IPS DF 6.9 (cell line): ENCODE measurements around the gene TTC28.
A peak's percentile ranks its signal among the peaks of the same experiment; 100 is the strongest.
"Not testable (repeated sequence)": the region's sequence is repeated elsewhere in the genome, so short reads cannot be mapped to it uniquely, and the experiment has no call there.

Source experiments
- DNase-seq: peaks from one replicate; pipeline ENCODE4 v3.0.0-alpha.2; 2013; ENCODE audit warnings: low read depth, low spot score
- H3K27ac ChIP-seq: one replicate; pipeline ENCODE4 v1.5.1; 2013; ENCODE audit warnings: low read length, control low read depth
- H3K27me3 ChIP-seq: 2 replicates; pipeline ENCODE4 v1.6.1; 2013; ENCODE audit warnings: mild to moderate bottlenecking, low read length; ENCODE audit not compliant: control insufficient read depth, insufficient read depth
- H3K36me3 ChIP-seq: 2 replicates; pipeline ENCODE4 v1.6.1; 2013; ENCODE audit warnings: low read length; ENCODE audit not compliant: control insufficient read depth, insufficient read depth
- H3K4me1 ChIP-seq: 2 replicates; pipeline ENCODE4 v1.6.1; 2013; ENCODE audit warnings: low read length; ENCODE audit not compliant: control insufficient read depth, insufficient read depth
- H3K4me3 ChIP-seq: 2 replicates; pipeline ENCODE4 v1.5.1; 2013; ENCODE audit warnings: mild to moderate bottlenecking, low read length
- H3K9me3 ChIP-seq: 2 replicates; pipeline ENCODE4 v1.6.1; 2013; ENCODE audit warnings: low read length, inconsistent platforms; ENCODE audit not compliant: control insufficient read depth, insufficient read depth
- WGBS: extraction: QIAGEN DNeasy Blood & Tissue Kit; methylation state at CpG from one replicate; pipeline ENCODE4 v1.1.7; 2013; ENCODE audit warnings: mixed read lengths, missing lambda C conversion rate; ENCODE audit not compliant: insufficient read length, insufficient coverage; 5-methylcytosine and 5-hydroxymethylcytosine counted together

The TTC28 gene

GRCh38 chr22:28560743-28561101 lies 118.9 kb downstream of the TTC28 start:
- H3K27ac ChIP-seq, H3K27me3 ChIP-seq, H3K4me1 ChIP-seq, H3K4me3 ChIP-seq, H3K36me3 ChIP-seq, DNase-seq, H3K9me3 ChIP-seq: not testable (repeated sequence)
- WGBS: no CpG with 5 or more reads among the region's 5 CpGs

- no peaks in the 10 kb centered on the region for H3K27me3 ChIP-seq
- no peaks in the 10 kb centered on the region for H3K36me3 ChIP-seq
- no peak for DNase-seq
- no peak overlapping the region for H3K27ac ChIP-seq
- no peaks in the 10 kb centered on the region for H3K4me1 ChIP-seq
- no CpG with 5 or more reads among the region's 2 CpGs for WGBS
- H3K9me3 ChIP-seq: no peaks in the 10 kb centered on the region
- H3K4me3 ChIP-seq: no peak overlapping the region
These were observed 119.4 kb downstream of the TTC28 start for GRCh38 chr22:28560046-28560742.

DNA sequence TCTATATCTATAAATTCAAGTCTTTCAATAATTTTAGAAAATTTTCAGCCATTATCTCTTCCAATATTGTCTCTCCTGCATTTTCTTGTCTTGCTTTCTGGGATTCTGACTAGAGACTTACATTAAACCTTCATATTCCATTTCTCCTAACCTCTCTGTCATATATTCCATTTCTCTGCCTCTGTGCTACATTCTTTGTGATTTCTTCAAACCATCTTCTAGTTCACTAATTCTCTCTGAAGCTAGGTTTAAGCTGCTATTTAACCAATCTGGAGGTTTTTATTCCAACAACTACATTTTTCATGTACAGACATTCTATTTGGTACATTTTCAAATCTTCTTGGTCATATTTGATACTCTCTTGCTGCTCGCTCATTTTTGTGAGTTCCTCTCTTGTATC lies 122.5 kb downstream of the TTC28 start:
- WGBS: no CpG with 5 or more reads among the region's 1 CpG
- Histone ChIP-seq H3K27ac (no peak overlapping the region), H3K9me3 (no peaks in the 10 kb centered on the region), H3K27me3 (no peaks in the 10 kb centered on the region), H3K4me3 (no peak overlapping the region), H3K4me1 (no peaks in the 10 kb centered on the region), H3K36me3 (no peaks in the 10 kb centered on the region)
- no peak for DNase-seq

GRCh38 chr22:28553108-28553866 lies 126.4 kb downstream of the TTC28 start:
- H3K4me1 ChIP-seq, H3K9me3 ChIP-seq, H3K27ac ChIP-seq, H3K4me3 ChIP-seq, H3K36me3 ChIP-seq, DNase-seq, H3K27me3 ChIP-seq: not testable (repeated sequence)
- no CpG with 5 or more reads among the region's 51 CpGs for WGBS

DNA sequence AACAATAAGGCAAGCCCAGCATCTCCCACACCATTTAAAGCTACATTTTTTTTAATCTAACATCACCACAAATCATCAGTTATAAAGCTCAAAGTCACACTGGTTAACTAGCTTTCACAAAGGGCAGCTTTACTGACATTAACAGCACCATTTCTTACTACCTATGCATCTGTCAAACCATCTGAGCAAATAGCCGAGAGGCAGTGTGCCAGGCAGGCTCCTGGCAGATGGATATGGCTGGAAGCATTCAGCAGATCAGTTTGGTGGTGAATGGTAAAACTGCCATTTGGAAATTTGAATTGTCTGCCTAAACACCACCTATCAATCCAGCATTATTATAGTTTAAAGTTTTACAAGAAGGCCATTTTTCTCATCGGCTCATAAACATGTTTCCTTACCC lies 131.2 kb downstream of the TTC28 start:
- no peak for DNase-seq
- Histone ChIP-seq H3K4me3 (no peak overlapping the region), H3K27ac (no peak overlapping the region), H3K36me3 (no peaks in the 10 kb centered on the region), H3K9me3 (no peaks in the 10 kb centered on the region), H3K27me3 (no peaks in the 10 kb centered on the region), H3K4me1 (no peaks in the 10 kb centered on the region)
- no CpG with 5 or more reads among the region's 2 CpGs for WGBS

- DNase-seq: no peak
- H3K4me1 ChIP-seq: no peaks in the 10 kb centered on the region
- no peaks in the 10 kb centered on the region for H3K27me3 ChIP-seq
- H3K9me3 ChIP-seq: no peaks in the 10 kb centered on the region
- no peak overlapping the region for H3K27ac ChIP-seq
- WGBS: 100% methylated on average over 1 of the region's 4 CpGs
- no peaks in the 10 kb centered on the region for H3K36me3 ChIP-seq
- no peak overlapping the region for H3K4me3 ChIP-seq
These were observed 132.4 kb downstream of the TTC28 start for GRCh38 chr22:28547132-28547842.

DNA sequence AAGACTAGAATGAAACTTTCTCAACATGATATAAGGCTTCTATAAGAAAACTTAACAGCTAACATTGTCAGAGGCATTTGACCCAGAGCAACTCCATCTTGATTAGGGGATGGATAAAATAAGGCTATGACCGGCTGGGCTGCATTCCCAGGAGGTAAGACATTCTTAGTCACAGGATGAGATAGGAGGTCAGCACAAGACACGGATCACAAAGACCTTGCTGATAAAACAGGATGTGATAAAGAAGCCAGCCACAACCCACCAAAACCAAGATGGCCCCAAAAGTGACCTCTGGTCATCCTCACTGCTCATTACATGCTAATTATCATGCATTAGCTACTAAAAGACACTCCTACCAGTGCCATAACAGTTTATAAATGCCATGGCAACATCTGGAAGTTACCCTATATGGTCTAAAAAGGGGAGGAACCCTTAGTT lies 135.2 kb downstream of the TTC28 start:
- Histone ChIP-seq H3K4me3 (no peak overlapping the region), H3K36me3 (no peaks in the 10 kb centered on the region), H3K27me3 (no peaks in the 10 kb centered on the region), H3K27ac (no peak overlapping the region), H3K9me3 (no peaks in the 10 kb centered on the region), H3K4me1 (peaks cover 3% of the 10 kb centered on the region; the same call in 1 of the 2 replicates)
- DNase-seq: no peak
- no CpG with 5 or more reads among the region's 2 CpGs for WGBS

DNA sequence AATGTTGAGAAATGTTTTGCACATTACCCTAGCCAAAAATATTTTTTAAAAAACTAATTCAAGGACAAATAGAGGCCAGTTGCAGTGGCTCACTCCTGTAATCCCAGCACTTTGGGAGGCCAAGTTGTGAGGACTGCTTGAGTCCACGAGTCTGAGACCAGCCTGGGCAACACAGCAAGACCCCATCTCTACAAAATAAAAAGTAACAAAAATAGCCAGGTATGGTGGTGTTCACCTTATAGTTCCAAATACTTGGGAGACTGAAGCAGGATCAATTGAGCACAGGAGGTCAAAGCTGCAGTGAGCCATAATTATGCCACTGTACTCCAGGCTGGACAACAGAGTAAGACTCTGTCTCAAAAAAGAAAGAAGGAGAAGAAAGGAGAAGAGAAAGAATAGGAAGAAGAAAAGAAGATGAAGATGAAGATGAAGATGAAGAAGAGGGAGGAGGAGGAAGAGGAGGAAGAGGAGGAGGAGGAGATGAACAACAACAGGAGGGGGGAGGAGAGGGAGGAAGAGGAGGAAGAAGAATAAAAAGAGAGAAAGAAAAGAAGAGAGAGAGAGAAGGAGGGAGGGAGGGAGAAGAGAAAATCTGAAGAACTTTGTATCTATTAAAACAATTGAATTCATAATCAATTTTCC lies 136.5 kb downstream of the TTC28 start:
- DNase-seq: no peak
- H3K27ac ChIP-seq: no peak overlapping the region
- no peaks in the 10 kb centered on the region for H3K9me3 ChIP-seq
- no peaks in the 10 kb centered on the region for H3K27me3 ChIP-seq
- no CpG with 5 or more reads among the region's 1 CpG for WGBS
- H3K36me3 ChIP-seq: no peaks in the 10 kb centered on the region
- H3K4me1 ChIP-seq: peaks cover 3% of the 10 kb centered on the region; the same call in 1 of the 2 replicates
- no peak overlapping the region for H3K4me3 ChIP-seq

DNA sequence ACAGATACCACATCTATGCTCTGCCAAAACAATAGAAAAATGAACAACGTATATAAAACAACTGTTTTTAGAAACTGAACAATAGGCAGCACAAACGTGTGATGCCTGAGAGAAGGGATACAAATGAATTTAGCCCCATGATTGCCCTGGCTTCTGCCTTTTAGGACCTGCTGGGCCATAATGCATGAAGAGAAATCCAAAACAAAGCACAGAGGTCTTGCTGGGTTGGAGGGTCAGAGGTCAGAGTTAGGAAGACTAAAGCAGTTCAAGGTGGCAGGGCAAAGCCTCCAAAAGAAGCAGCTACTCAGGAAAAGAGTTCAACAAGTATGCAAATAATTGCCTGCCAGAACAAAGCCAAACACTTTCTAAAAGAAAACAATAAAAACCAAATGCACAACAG lies 138.5 kb downstream of the TTC28 start:
- H3K4me1 ChIP-seq: peaks cover 3% of the 10 kb centered on the region; the same call in 1 of the 2 replicates
- no peak overlapping the region for H3K27ac ChIP-seq
- no peak overlapping the region for H3K4me3 ChIP-seq
- no peaks in the 10 kb centered on the region for H3K36me3 ChIP-seq
- no peaks in the 10 kb centered on the region for H3K27me3 ChIP-seq
- DNase-seq: peak; percentile 16
- no peaks in the 10 kb centered on the region for H3K9me3 ChIP-seq
- WGBS: no CpG with 5 or more reads among the region's 2 CpGs

GRCh38 chr22:28538922-28539321 lies 140.7 kb downstream of the TTC28 start:
- H3K4me3 ChIP-seq: no peak overlapping the region
- H3K4me1 ChIP-seq: peaks cover 3% of the 10 kb centered on the region; the same call in 1 of the 2 replicates
- H3K36me3 ChIP-seq: no peaks in the 10 kb centered on the region
- H3K27me3 ChIP-seq: no peaks in the 10 kb centered on the region
- no peak for DNase-seq
- no CpG with 5 or more reads among the region's 2 CpGs for WGBS
- H3K9me3 ChIP-seq: no peaks in the 10 kb centered on the region
- H3K27ac ChIP-seq: no peak overlapping the region
